ENCODE results near the gene ABCC3. TPM values are rescaled to one million over a fixed set of nuclear protein-coding genes. Genes with fewer than 3 reads are reported as not detected.

Gene ABCC3
- total RNA-seq, 1 experiment from 2014 or later: 93.3 TPM

GRCh38 chr17:50641357-50641756 is 6.7 kb downstream of the ABCC3 start:
- no peak for DNase-seq (ENCODE audit: extremely low read depth, low read depth)

- DNase-seq (ENCODE audit: extremely low read depth, low read depth): no peak
Measured at GRCh38 chr17:50642071-50642721, 7.5 kb downstream of the ABCC3 start.

- DNase-seq (ENCODE audit: extremely low read depth, low read depth): no peak
Measured at GRCh38 chr17:50642722-50643656, 8.3 kb downstream of the ABCC3 start.

GRCh38 chr17:50645748-50646682 is 11.3 kb downstream of the ABCC3 start:
- DNase-seq (ENCODE audit: extremely low read depth, low read depth): no peak

GRCh38 chr17:50647187-50647586 is 12.5 kb downstream of the ABCC3 start:
- no peak for DNase-seq (ENCODE audit: extremely low read depth, low read depth)

- no peak for DNase-seq (ENCODE audit: extremely low read depth, low read depth)
Measured at GRCh38 chr17:50649042-50649908, 14.6 kb downstream of the ABCC3 start.

- no peak for DNase-seq (ENCODE audit: extremely low read depth, low read depth)
Measured at GRCh38 chr17:50651661-50652060, 17.0 kb downstream of the ABCC3 start.

GRCh38 chr17:50653738-50654137 is 19.1 kb downstream of the ABCC3 start:
- DNase-seq (ENCODE audit: extremely low read depth, low read depth): no peak

- DNase-seq (ENCODE audit: extremely low read depth, low read depth): no peak
Measured at GRCh38 chr17:50656509-50656908, 21.8 kb downstream of the ABCC3 start.

- no peak for DNase-seq (ENCODE audit: extremely low read depth, low read depth)
Measured at GRCh38 chr17:50657054-50657453, 22.4 kb downstream of the ABCC3 start.

- no peak for DNase-seq (ENCODE audit: extremely low read depth, low read depth)
Measured at GRCh38 chr17:50657627-50658026, 22.9 kb downstream of the ABCC3 start.

- no peak for DNase-seq (ENCODE audit: extremely low read depth, low read depth)
Measured at GRCh38 chr17:50658616-50659015, 23.9 kb downstream of the ABCC3 start.

GRCh38 chr17:50659179-50659578 is 24.5 kb downstream of the ABCC3 start:
- no peak for DNase-seq (ENCODE audit: extremely low read depth, low read depth)

GRCh38 chr17:50660042-50660886 is 25.6 kb downstream of the ABCC3 start:
- no peak for DNase-seq (ENCODE audit: extremely low read depth, low read depth)

- DNase-seq (ENCODE audit: extremely low read depth, low read depth): no peak
Measured at GRCh38 chr17:50660887-50661345, 26.2 kb downstream of the ABCC3 start.

GRCh38 chr17:50661348-50661747 is 26.7 kb downstream of the ABCC3 start:
- no peak for DNase-seq (ENCODE audit: extremely low read depth, low read depth)

- DNase-seq (ENCODE audit: extremely low read depth, low read depth): peak; percentile 99
Measured at GRCh38 chr17:50661795-50662391, 27.2 kb downstream of the ABCC3 start.

GRCh38 chr17:50662632-50663225 is 28.0 kb downstream of the ABCC3 start:
- DNase-seq (ENCODE audit: extremely low read depth, low read depth): no peak

Data from NCI-H460 (cell line).